Activated T-cell treated with anti-CD3 and anti-CD28 coated beads for 1 hour (primary cell): Measurements from ENCODE around the gene PTPRT.
"Not testable (repeated sequence)": the region's sequence is repeated elsewhere in the genome, so short reads cannot be mapped to it uniquely, and the experiment has no call there.

Source experiments
- DNase-seq: peaks from one replicate; pipeline ENCODE4 v3.0.0-alpha.2; 2020; ENCODE audit warnings: low read depth

PTPRT gene

GRCh38 chr20:42281801-42282200 is 907.9 kb downstream of the PTPRT start:
- DNase-seq = no peak

DNA sequence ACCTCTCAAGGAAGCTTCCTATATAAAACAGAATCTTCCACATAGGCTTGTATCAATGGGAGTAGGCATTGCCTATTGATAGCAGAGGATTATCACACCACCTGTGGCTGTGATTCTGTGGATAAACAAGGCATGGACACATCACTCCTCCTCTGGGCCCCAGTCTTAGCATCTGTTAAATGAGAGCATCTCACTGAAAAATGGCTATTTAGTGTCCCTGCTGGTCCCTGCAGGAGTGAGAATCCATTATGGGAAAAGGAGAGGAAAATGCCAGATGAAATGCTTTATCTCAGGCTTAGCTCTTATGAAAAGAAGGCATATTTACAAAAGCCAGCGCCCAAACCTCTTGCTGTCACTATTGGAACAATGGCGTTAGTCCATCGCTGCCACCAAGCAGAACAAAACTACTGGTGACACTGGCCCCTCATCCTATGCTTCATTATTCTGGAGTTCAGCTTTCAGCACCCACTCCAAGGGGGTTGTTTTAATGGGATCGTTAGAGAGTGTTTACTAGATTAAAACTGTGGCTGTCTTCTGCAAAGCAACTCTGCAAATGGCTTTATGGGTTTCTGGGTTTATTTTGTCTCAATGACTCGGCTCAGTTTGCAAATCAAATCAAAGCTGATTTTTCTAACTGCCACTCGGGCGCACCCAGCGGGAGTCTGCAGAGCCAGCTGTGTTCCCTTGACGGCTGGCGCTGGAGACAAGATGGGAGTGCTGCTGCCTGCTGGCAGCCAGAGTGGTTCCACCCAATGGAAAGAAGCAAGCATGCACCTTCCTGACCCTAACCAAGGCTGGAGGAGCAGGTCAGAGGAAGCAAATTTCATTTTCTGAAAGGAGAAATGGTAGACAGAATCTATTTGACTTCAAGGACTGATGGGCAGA is 912.7 kb downstream of the PTPRT start:
- no peak for DNase-seq

DNA sequence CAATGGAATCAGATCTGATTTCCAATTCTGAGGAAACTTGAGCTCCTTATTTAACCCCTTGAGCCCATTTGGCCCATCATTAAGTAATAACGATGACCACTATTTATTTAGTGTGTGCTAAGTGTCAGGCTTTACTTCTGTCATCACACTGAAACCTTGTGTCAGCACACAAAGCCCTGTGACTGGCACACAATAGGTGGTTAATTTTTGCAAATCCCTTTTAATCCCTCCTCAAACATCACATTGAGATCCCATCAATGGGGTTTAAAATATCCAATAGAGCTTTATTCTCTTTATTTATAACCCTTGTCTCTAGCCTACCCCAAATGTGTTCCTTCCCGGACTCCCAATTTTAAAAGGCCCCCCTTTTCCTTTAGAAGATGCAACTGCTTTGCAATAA is 914.7 kb downstream of the PTPRT start:
- DNase-seq = no peak

DNA sequence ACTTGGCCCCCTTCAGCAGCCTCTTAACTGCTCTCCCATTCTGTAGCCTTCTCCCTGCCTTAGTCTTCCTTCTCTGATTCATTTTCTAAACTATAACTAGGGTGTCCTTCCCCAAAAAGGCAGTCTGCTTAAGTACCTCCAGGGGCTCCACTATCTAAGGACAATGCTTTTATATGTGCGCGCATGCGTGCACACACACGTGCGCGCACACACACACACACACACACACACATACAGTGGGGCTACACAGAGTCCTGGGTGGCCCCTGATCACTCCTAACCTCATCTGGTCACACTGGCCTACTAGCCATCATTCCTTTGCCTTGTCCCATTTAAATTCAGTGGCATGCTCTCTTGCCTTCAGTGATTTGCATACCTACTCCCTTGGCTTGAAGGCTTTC is 917.2 kb downstream of the PTPRT start:
- DNase-seq = no peak

GRCh38 chr20:42270539-42270938 is 919.2 kb downstream of the PTPRT start:
- DNase-seq = no peak

GRCh38 chr20:42267793-42268384 is 921.8 kb downstream of the PTPRT start:
- DNase-seq = no peak

DNA sequence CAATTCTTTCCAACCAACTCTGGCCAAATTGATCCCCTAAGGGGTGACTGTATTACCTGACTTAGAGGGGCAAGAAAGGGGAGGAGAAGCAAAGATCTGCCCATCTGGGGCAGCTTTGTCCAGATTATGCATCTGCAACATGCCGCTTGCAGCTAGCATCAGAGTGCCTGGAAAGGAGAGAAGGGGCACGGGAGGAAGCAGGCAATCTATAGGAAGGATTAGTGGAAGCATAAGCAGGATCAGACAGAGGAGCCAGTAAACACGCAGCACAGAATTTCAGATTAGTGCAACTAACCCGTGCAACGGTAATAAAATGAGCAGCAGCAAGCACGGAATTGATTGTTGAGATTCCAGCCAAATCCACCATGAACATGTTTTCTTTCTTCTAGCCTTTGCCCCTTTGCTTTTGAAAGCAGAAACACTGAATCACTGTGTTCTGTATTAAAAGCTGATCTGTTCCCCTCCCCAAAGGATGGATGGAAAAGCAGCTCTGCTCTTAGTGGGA is 927.9 kb downstream of the PTPRT start:
- no peak for DNase-seq

- DNase-seq = no peak
Observed at GRCh38 chr20:42260184-42260583, 929.5 kb downstream of the PTPRT start.

GRCh38 chr20:42259389-42259788 is 930.3 kb downstream of the PTPRT start:
- DNase-seq = no peak

- DNase-seq = no peak
Observed at GRCh38 chr20:42258564-42259302, 931.0 kb downstream of the PTPRT start.

DNA sequence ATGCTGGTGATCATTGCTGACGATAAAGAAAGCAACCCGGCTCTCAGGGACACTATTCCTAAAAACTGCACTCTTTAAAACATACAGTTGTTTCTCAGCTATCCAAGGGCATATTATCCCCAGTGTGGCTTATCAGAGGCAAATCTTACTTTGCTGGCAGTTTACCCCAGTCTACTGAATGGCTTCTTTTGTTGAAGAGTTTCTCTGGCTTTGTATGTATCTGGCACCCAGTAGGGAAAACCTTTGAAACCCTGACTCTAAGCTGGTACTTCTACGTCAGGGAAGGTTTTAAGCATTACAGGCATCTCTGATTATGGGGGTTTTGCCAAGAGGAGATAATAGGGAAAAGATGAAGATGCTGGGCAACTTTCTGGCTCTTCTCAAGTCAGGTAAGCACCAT is 933.9 kb downstream of the PTPRT start:
- DNase-seq = no peak

- DNase-seq = no peak
Observed at GRCh38 chr20:42254673-42255072, 935.0 kb downstream of the PTPRT start.

GRCh38 chr20:42252116-42252515 is 937.6 kb downstream of the PTPRT start:
- DNase-seq = no peak

DNA sequence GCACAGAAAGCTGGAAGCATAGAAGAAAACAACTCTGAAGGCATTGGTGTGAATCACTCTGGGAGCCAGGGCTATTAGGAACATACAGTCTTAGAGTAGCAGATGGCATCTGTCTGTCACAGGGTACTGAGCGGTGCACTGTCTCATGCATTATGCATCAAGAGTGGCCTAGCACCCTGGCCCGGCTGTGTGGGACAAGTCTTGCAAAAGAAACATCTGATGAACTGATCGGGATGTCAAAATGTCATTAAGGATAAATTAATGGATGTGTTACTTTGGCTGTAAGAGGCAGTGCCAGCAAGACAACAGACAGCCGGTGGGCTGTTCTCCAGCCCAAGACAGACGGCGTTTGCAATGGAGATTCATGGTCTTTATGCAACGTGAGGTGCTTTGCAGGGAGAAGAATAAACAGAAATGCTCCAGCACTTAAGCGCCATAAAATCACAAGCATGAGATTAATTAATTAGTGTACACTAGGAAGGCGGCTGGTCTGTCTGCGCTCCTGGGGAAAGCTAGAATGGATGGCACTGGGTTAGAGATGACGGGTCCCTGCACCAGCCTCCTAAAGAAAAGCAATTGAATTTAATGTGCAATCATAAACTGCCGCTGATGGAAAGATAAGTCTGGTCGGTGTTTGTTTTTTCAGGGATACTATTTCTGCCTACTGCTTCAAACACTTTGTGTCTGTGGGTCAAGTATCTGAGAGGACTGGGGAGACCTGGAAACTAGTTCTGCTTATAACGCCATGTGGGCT is 970.9 kb downstream of the PTPRT start:
- no peak for DNase-seq

- no peak for DNase-seq
Observed at GRCh38 chr20:42214074-42214473, 975.6 kb downstream of the PTPRT start.

- DNase-seq = no peak
Observed at GRCh38 chr20:42212391-42212790, 977.3 kb downstream of the PTPRT start.

DNA sequence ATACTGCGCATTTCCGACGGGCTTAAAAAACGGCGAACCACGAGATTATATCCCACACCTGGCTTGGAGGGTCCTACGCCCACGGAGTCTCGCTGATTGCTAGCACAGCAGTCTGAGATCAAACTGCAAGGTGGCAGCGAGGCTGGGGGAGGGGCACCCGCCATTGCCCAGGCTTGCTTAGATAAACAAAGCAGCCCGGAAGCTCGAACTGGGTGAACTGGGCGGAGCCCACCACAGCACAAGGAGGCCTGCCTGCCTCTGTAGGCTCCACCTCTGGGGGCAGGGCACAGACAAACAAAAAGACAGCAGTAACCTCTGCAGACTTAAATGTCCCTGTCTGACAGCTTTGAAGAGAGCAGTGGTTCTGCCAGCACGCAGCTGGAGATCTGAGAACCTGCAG is 983.1 kb downstream of the PTPRT start:
- not testable (repeated sequence) for DNase-seq

GRCh38 chr20:42204109-42204660 is 985.5 kb downstream of the PTPRT start:
- DNase-seq = no peak

DNA sequence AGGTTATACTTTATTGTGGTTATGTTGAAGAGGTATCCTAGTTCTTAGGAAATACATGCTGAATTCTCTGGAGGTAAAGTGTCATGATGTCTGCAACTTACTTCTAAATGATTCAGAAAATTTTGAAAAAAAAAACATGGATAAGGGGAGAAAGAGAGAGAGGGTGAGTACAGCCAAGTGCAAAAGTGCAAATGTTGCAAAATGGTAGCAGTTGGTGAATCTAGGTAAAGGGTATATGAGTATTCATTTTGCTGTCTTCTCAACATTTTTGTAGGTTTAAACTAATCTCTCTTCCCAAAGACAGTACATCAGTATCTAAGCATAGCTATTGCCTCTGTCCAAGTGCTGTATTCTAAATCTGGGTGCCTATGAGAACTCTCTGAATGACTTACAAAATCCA is 992.1 kb downstream of the PTPRT start:
- DNase-seq = no peak

GRCh38 chr20:42193119-42193518 is 996.6 kb downstream of the PTPRT start:
- DNase-seq = no peak

GRCh38 chr20:42192321-42192720 is 997.4 kb downstream of the PTPRT start:
- no peak for DNase-seq
